ENCODE data around the gene CAPN10. TPM values are rescaled to one million over a fixed set of nuclear protein-coding genes. Genes with fewer than 3 reads are reported as not detected.

CAPN10 gene
- total RNA-seq, 1 experiment from 2014 or later = 61.3 TPM

- TF ChIP-seq CTCF (IDR thresholded peaks at IDR 0.05) = no peak
- TF ChIP-seq TEAD4 (CRISPR knock-in tag; IDR thresholded peaks at IDR 0.05) = no peak
- TF ChIP-seq HMGXB4 (CRISPR knock-in tag; IDR thresholded peaks at IDR 0.05) = no peak
- no peak for TF ChIP-seq ZNF232 (CRISPR knock-in tag; IDR thresholded peaks at IDR 0.05)
- no peak for TF ChIP-seq ATF2 (CRISPR knock-in tag; IDR thresholded peaks at IDR 0.05; ENCODE audit: borderline replicate concordance, low read depth)
- no peak for TF ChIP-seq ZNF512 (CRISPR knock-in tag; IDR thresholded peaks at IDR 0.05; ENCODE audit: borderline replicate concordance)
- TF ChIP-seq ZNF416 (CRISPR knock-in tag; IDR thresholded peaks at IDR 0.05) = no peak
These were observed 4.7 kb downstream of the CAPN10 start (continued) for GRCh38 chr2:240591226-240591625.

GRCh38 chr2:240591784-240592183 lies 5.2 kb downstream of the CAPN10 start:
- POLR2A ChIA-PET = no interaction called here
- peaks cover 16% of the 10 kb centered on the region for H3K4me1 Mint-ChIP-seq
- TF ChIP-seq ZNF671 (CRISPR knock-in tag; IDR thresholded peaks at IDR 0.05) = no peak
- no peak for TF ChIP-seq AR (CRISPR knock-in tag; IDR thresholded peaks at IDR 0.05)
- TF ChIP-seq ARID4B (CRISPR knock-in tag; IDR thresholded peaks at IDR 0.05; ENCODE audit: borderline replicate concordance) = no peak
- no peak for TF ChIP-seq RELA (CRISPR knock-in tag; IDR thresholded peaks at IDR 0.05; ENCODE audit: borderline replicate concordance)
- TF ChIP-seq ZNF121 (CRISPR knock-in tag; IDR thresholded peaks at IDR 0.05) = no peak
- TF ChIP-seq CTCF (IDR thresholded peaks at IDR 0.05) = no peak
- TF ChIP-seq ATF6 (CRISPR knock-in tag; IDR thresholded peaks at IDR 0.05) = no peak
- TF ChIP-seq CDX4 (CRISPR knock-in tag; IDR thresholded peaks at IDR 0.05; ENCODE audit: borderline replicate concordance) = no peak
- TF ChIP-seq ZNF232 (CRISPR knock-in tag; IDR thresholded peaks at IDR 0.05) = no peak

More at GRCh38 chr2:240591784-240592183, 5.2 kb downstream of the CAPN10 start:
- H3K4me3 Mint-ChIP-seq = no peak overlapping the region
- DNase-seq (ENCODE audit: low spot score) = no peak
- 0 out of 2 replicates have a peak, but pooled peaks cover 2% of the 10 kb centered on the region for H3K36me3 Mint-ChIP-seq
- no peak for ATAC-seq
- CTCF ChIA-PET = interaction anchor here (0.6 to 0.8 kb wide), 2 partner anchors 12 to 57 kb away, joined by 3 read pairs; no protein-coding TSS in a partner anchor
- no peaks in the 10 kb centered on the region for H3K27me3 Mint-ChIP-seq (ENCODE audit: low read depth)
- H3K27ac Mint-ChIP-seq = no peak overlapping the region
- no peaks in the 10 kb centered on the region for H3K9me3 Mint-ChIP-seq
